ENCODE measurements around the gene CHI3L2.
"Not testable (repeated sequence)": the region's sequence is repeated elsewhere in the genome, so short reads cannot be mapped to it uniquely, and the experiment has no call there.

The CHI3L2 gene

DNA sequence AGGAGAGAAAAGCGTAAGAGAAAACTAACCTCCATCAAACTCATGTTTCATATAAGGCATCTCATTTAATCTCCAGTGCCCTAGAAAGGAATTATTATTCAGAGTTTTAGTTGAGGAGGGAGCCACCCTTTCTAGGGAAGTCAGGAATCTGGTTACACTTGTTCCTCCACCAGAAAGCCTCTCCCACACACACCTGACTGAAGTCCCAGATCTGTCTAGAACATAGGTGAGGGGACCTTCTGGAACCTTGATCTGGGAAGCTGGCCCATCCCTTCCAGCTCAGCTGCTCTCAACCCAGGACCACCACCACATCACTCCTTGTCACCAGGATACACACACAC lies 25.2 kb upstream of the CHI3L2 start:
- H3K4me3 ChIP-seq (ENCODE audit: low read depth, low read length), result no peak overlapping the region

GRCh38 chr1:111202707-111203623 lies 24.5 kb upstream of the CHI3L2 start:
- H3K4me3 ChIP-seq (ENCODE audit: low read depth, low read length), result no peak overlapping the region

DNA sequence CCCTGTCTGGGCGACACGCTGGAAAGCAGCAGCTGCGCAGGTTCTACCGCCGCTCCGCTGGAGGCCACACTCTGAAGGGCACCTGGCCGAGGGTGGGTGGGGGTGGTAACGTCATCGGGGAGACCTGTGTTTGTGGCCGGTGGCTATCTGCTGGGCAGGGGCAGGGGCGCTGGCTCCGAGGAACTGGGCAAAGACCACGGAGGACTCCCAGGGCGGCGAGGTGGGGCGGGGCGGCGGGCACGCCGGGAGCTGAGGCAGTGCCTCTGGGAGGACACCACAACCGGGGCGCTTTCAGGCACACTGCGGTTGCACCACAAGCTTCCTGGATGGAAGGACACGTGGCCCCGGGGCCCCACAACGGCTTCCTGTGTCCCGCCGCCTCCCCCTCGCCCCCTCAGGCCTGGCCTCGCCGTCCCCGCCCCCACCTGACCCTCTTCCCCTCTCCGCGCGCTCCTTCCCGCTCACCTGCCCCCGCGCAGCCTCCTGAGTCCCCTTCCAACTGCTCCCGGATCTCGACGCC lies 23.8 kb upstream of the CHI3L2 start:
- no peak overlapping the region for H3K4me3 ChIP-seq (ENCODE audit: low read depth, low read length)

- H3K4me3 ChIP-seq (ENCODE audit: low read depth, low read length), result no peak overlapping the region
Observed at GRCh38 chr1:111204201-111204982, 23.1 kb upstream of the CHI3L2 start.

GRCh38 chr1:111204983-111205713 lies 22.4 kb upstream of the CHI3L2 start:
- no peak overlapping the region for H3K4me3 ChIP-seq (ENCODE audit: low read depth, low read length)

- no peak overlapping the region for H3K4me3 ChIP-seq (ENCODE audit: low read depth, low read length)
Observed at GRCh38 chr1:111205714-111206050, 21.8 kb upstream of the CHI3L2 start.

- no peak overlapping the region for H3K4me3 ChIP-seq (ENCODE audit: low read depth, low read length)
Observed at GRCh38 chr1:111208921-111209320, 18.6 kb upstream of the CHI3L2 start.

GRCh38 chr1:111209622-111210021 lies 17.9 kb upstream of the CHI3L2 start:
- H3K4me3 ChIP-seq (ENCODE audit: low read depth, low read length), result no peak overlapping the region

DNA sequence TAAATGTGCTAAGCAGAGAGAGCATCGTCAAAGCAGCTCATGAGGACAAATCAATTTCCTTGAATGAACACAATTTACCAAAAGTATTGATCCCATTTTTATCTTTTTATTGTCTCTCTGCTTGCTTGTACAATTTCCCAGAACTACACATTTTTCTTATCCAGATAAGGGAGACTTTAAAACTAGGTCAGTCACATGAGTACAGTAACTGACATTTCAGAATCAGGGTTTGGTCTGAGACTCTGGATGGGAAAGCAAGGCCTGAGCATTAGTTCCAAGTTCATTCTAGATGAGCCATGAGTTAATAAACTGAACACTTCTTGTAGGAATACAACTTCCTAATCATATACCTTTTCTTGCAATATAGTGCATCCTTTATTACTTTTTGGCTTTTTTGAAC lies 15.6 kb upstream of the CHI3L2 start:
- no peak overlapping the region for H3K4me3 ChIP-seq (ENCODE audit: low read depth, low read length)

GRCh38 chr1:111212634-111213335 lies 14.7 kb upstream of the CHI3L2 start:
- H3K4me3 ChIP-seq (ENCODE audit: low read depth, low read length), result no peak overlapping the region

DNA sequence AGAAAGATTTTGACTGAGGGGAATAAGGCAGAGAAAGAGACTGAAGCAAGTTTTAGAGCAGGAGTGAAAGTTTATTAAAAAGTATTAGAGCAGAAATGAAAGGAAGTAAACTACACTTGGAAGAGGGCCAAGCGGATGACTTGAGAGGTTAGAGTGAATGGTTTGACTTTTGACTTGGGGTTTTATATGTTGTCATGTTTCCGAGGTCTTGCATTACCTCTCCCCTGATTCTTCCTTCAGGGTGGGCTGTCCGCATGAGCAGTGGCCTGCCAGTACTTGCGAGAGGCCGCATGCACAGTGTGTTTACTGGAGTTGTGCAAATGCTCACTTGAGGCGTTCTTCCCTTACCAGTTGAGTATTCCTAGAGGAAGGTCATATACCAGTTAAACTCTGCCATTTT lies 14.1 kb upstream of the CHI3L2 start:
- H3K4me3 ChIP-seq (ENCODE audit: low read depth, low read length), result no peak overlapping the region

- no peak overlapping the region for H3K4me3 ChIP-seq (ENCODE audit: low read depth, low read length)
Observed at GRCh38 chr1:111214074-111214801, 13.3 kb upstream of the CHI3L2 start.

GRCh38 chr1:111214884-111215283 lies 12.6 kb upstream of the CHI3L2 start:
- H3K4me3 ChIP-seq (ENCODE audit: low read depth, low read length), result no peak overlapping the region

- H3K4me3 ChIP-seq (ENCODE audit: low read depth, low read length), result not testable (repeated sequence)
Observed at GRCh38 chr1:111215285-111215684, 12.2 kb upstream of the CHI3L2 start.

DNA sequence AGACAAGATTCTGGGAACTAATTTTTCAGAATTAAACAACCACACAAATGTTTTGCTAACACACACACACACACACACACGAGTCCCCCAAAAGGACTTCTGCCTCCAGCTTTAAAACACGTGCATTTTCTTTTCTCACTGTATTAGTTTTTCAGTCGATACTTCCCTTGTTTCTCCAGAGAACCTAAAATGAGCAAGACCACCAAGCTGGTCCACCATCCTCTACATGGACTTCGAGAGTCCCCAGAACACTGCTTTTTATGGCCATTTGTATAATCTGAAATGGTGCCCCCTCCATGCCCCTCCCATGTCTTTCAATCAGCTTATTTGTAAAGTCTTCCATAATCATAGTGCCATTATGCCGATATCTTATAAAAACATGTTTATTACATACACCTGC lies 10.8 kb upstream of the CHI3L2 start:
- no peak overlapping the region for H3K4me3 ChIP-seq (ENCODE audit: low read depth, low read length)

DNA sequence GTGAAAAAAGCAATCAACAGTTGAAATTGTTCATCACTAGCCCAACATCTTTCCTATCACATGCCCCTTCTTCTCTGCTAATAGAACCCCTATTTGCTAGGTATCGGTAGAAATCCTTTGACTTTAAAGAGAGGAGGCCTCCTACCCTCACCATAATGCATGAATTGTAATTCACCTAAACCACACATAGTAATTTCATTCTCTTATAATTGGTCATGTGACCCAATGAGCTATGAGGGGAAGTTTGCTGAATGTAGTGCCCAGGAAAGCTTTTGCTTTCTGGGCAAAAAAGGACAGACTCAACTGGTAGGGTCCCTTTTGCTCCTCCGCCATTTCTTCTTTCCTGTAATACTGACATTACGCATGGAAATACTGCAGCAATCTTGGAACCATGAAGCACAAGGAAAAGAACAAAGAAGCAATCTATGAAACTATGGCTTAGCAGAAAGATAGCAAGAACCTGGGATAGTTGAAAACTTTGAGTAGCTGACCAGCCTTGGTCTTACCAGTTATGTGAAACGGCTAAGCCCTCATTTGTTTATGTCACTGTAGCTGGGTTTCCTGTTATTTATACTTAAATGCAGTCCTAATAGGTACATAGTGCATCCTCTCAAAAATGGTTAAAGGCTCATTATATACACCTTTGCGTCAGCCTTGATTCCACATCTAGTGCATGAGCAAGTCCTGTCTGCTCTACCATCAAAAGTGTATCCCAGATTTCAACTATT lies 10.2 kb upstream of the CHI3L2 start:
- H3K4me3 ChIP-seq (ENCODE audit: low read depth, low read length), result no peak overlapping the region

DNA sequence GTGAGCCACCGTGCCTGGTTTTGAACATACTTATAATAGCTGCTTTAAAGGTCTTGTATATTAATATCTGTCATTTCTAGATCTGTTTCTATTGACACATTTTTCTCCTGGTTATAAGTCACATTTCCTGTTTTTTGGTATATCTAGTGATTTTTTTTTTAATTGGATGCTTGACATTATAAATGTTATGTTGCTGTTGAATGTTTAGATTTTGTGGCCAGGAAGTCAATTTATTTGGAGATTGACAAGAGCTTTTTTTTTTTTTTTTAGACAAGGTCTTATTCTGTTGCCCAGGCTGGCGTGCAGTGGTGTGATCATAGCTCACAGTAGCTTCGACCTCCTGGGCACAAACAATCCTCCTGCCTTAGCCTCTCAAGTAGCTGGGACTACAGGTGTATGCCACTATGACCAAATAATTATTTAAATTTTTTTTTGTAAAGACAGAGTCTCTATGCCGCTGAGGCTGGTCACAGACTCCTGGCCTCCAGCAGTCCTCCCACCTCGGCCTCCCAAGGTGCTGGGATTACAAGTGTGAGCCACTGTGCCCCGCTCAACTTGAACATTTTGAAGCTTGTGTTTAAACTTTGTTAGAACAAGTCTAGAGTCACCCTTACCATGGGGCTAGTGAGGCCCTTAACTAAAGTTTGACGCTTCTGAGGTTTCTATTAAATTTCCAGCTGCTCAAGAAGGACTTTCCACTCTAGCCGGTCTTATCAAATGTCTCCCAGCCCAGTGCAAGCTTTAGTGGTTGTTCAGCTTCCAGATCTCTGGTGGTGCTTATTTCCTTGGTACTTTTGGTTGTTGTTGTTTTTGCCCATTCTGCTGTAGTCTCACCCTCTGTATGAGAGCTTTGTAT lies 8.6 kb upstream of the CHI3L2 start:
- H3K4me3 ChIP-seq (ENCODE audit: low read depth, low read length), result no peak overlapping the region

DNA sequence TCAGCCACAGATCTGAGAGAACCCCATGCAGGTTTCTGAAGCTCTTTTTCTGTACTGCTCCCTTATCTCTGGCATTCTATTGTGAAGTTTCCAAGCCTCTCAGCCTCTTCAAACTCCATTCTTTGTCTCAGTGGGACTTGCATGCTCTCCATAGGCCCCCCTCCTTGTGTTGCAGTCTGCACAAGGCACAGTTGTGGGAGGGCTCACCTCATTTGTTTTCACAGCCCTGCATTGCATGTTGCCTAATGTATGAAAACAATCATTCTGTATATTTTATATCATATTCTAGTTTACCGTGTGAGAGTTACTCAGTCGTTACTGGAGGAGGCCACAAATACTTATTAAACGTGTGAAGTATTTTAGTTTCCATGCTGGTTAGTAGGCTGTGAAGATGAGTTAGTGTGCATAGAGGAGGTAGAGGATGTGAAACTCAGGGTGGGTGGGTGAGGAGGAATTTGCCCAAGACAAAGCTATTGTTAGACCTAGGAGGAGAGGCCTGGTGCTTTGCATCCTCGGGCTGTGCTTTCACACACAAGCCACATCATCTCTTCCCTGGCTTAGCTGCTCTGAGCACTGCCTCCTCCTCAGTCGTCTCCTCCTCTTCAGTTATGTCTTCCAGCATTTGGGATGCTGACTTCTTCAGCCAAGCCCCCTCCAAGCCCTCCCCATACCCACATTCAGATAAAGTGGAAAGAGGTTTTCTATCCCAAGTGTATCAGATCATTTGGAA lies 7.8 kb upstream of the CHI3L2 start:
- H3K4me3 ChIP-seq (ENCODE audit: low read depth, low read length), result no peak overlapping the region
